Psoas muscle (tissue), 8 donors: ENCODE results near the gene CTNNA1. TPM values are rescaled to one million over a fixed set of nuclear protein-coding genes. Genes with fewer than 3 reads are reported as not detected.

Experiments used
- ATAC-seq, 4 donors: fragments of 200-7000 bp; cut with Tn5 transposase; one replicate each; pipeline ENCODE4 v1.9.1; 2020; ENCODE audit warnings: moderate library complexity in 3 of 4, mild to moderate bottlenecking in 2 of 4
- DNase-seq, 2 donors: peaks; one replicate each; pipeline ENCODE4 v3.0.0-alpha.2; 2020
- H3K27ac ChIP-seq: fragments of 200-600 bp; one replicate; pipeline ENCODE4 v1.8.0; 2022
- H3K27me3 ChIP-seq, 3 donors: fragments of 200-600 bp in 1 of 3; one replicate each; pipeline versions ENCODE4 v1.6.1 to v1.8.0; 2013 to 2022; ENCODE audit warnings: low read length in 2 of 3, mild to moderate bottlenecking in 2 of 3, moderate library complexity in 1 of 3; ENCODE audit not compliant: insufficient read depth in 3 of 3
- H3K36me3 ChIP-seq, 2 donors: fragments of 200-600 bp in 1 of 2; one replicate each; pipeline versions ENCODE4 v1.6.1 to v1.8.0; 2013 to 2022; ENCODE audit warnings: low read depth in 1 of 2, mild to moderate bottlenecking in 1 of 2, moderate library complexity in 1 of 2; ENCODE audit not compliant: insufficient read depth in 1 of 2
- H3K4me1 ChIP-seq: fragments of 200-600 bp; one replicate; pipeline ENCODE4 v1.8.0; 2022
- H3K4me3 ChIP-seq: fragments of 200-600 bp; one replicate; pipeline ENCODE4 v1.8.0; 2022; ENCODE audit warnings: mild to moderate bottlenecking
- H3K9me3 ChIP-seq: fragments of 200-600 bp; one replicate; pipeline ENCODE4 v1.8.0; 2022
- WGBS, 3 donors: extraction: QIAGEN DNeasy Blood & Tissue Kit; methylation state at CpG; one replicate each; pipeline versions ENCODE4 v1.1.6 to v1.1.7; 2013; 5-methylcytosine and 5-hydroxymethylcytosine counted together
- intact Hi-C, 2 donors: fragments of 100-400 bp; cut with DNase I; formaldehyde crosslinking; loops; one replicate each; pipeline versions ENCODE4 v1.11.0 to v1.14.2; 2022
- polyA plus RNA-seq, 3 donors: library from polyadenylated mRNA; stranded (reverse); fragments of 200-250 nt; gene quantifications; one replicate each; pipeline ENCODE4 v1.2.3, GENCODE V29; 2013
- total RNA-seq, 4 donors: library from RNA; stranded (reverse); fragmentation: NEBNext Ultra II Directional in 2 of 4; extraction: Animal tissue kit (Norgen Biotek cat#: 25700) in 2 of 4; gene quantifications; one replicate each; pipeline versions ENCODE4 v1.2.1 to v1.2.4, GENCODE V29; 2021 to 2023
- TF ChIP-seq, protein P1 (sequence below): fragments of 200-600 bp; IDR thresholded peaks from one replicate; pipeline ENCODE4 v1.8.0; 2022; ENCODE audit warnings: antibody characterized with exemption
- donor health status: healthy with polysubstance abuse.
- donor health status: DM: no; HTN: no; CAD: no; lungs with moderate emphysema.
- donor health status: Bipolar disorder and iron deficiency.
- donor health status: healthy.
- donor health status: DM: yes; HTN: yes; CAD: no.
- donor health status: DM: no; HTN: no; CAD: no.
- donor health status: DM: no; HTN: no; CAD: no.
- donor health status: DM: yes; HTN: yes; CAD: no.

CTNNA1 gene
- total and polyA plus RNA-seq, 7 donors: 58.8 to 162 (median 99.3) TPM

- Histone ChIP-seq H3K27me3 (no peaks in the 10 kb centered on the region), H3K27ac (no peak overlapping the region), H3K36me3 (no peaks in the 10 kb centered on the region), H3K4me3 (no peak overlapping the region), H3K9me3 (no peaks in the 10 kb centered on the region), H3K4me1 (peaks cover 21% of the 10 kb centered on the region)
- intact Hi-C loops: no loop called here
- WGBS, 3 donors: 88 to 93% (median 92%) methylated on average over 1 of the region's 1 CpG
- no peak for ATAC-seq
- DNase-seq: no peak
- TF ChIP-seq, protein P1, sequence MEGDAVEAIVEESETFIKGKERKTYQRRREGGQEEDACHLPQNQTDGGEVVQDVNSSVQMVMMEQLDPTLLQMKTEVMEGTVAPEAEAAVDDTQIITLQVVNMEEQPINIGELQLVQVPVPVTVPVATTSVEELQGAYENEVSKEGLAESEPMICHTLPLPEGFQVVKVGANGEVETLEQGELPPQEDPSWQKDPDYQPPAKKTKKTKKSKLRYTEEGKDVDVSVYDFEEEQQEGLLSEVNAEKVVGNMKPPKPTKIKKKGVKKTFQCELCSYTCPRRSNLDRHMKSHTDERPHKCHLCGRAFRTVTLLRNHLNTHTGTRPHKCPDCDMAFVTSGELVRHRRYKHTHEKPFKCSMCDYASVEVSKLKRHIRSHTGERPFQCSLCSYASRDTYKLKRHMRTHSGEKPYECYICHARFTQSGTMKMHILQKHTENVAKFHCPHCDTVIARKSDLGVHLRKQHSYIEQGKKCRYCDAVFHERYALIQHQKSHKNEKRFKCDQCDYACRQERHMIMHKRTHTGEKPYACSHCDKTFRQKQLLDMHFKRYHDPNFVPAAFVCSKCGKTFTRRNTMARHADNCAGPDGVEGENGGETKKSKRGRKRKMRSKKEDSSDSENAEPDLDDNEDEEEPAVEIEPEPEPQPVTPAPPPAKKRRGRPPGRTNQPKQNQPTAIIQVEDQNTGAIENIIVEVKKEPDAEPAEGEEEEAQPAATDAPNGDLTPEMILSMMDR: no peak
These were observed 224.9 kb downstream of the CTNNA1 start for GRCh38 chr5:138978080-138978479.

- WGBS, 3 donors: 86 to 100% (median 97%) methylated on average over 1 of the region's 1 CpG
- H3K27me3 ChIP-seq: no peaks in the 10 kb centered on the region
- TF ChIP-seq, protein P1: no peak
- peaks cover 17% of the 10 kb centered on the region for H3K4me1 ChIP-seq
- intact Hi-C loops: no loop called here
- DNase-seq: no peak
- no peak for ATAC-seq
- no peaks in the 10 kb centered on the region for H3K9me3 ChIP-seq
- H3K36me3 ChIP-seq: no peaks in the 10 kb centered on the region
- H3K27ac ChIP-seq: no peak overlapping the region
- no peak overlapping the region for H3K4me3 ChIP-seq
These were observed 225.4 kb downstream of the CTNNA1 start for GRCh38 chr5:138978581-138978980.

- Histone ChIP-seq H3K27ac (no peak overlapping the region), H3K9me3 (no peaks in the 10 kb centered on the region), H3K4me3 (no peak overlapping the region), H3K4me1 (peaks cover 9% of the 10 kb centered on the region), H3K36me3 (no peaks in the 10 kb centered on the region), H3K27me3 (no peaks in the 10 kb centered on the region)
- TF ChIP-seq, protein P1: no peak
- ATAC-seq: no peak
- WGBS, 3 donors: 91 to 96% (median 92%) methylated on average over 5 of the region's 5 CpGs
- no peak for DNase-seq
- intact Hi-C loops: no loop called here
These were observed 226.6 kb downstream of the CTNNA1 start for GRCh38 chr5:138979684-138980280.

GRCh38 chr5:138980441-138980840 is 227.2 kb downstream of the CTNNA1 start:
- ATAC-seq: no peak
- H3K36me3 ChIP-seq: no peaks in the 10 kb centered on the region
- no peaks in the 10 kb centered on the region for H3K9me3 ChIP-seq
- H3K4me1 ChIP-seq: peaks cover 5% of the 10 kb centered on the region
- no peaks in the 10 kb centered on the region for H3K27me3 ChIP-seq
- no peak overlapping the region for H3K27ac ChIP-seq
- TF ChIP-seq, protein P1: no peak
- DNase-seq: no peak
- no peak overlapping the region for H3K4me3 ChIP-seq
- intact Hi-C loops: no loop called here

DNA sequence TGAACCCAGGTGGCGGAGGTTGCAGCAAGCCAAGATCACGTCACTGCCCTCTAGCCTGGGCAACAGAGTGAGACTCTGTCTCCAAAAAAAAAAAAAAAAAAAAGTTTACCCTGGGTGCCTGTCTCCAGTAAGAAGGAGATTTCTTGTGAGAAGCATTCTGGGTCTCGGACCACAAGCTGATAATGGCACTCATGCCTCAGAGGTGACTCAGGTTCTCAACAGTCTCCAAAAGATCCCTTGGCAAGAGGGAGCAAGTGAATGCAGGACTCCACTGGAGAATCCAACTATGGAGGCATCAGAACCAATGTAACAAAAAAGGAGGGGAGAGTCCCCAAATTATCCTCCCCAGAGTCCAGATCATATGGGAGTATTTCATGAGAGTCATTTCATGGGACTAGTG is 227.9 kb downstream of the CTNNA1 start:
- 93 to 98% (median 96%) methylated on average over 3 of the region's 3 CpGs for WGBS, 3 donors
- Histone ChIP-seq H3K27ac (no peak overlapping the region), H3K36me3 (no peaks in the 10 kb centered on the region), H3K4me3 (no peak overlapping the region), H3K9me3 (no peaks in the 10 kb centered on the region), H3K4me1 (no peaks in the 10 kb centered on the region), H3K27me3 (no peaks in the 10 kb centered on the region)
- ATAC-seq (no peak), DNase-seq (no peak)
- TF ChIP-seq, protein P1: no peak
- intact Hi-C loops: no loop called here
